H1 (cell line): Measurements from ENCODE around the gene RNF151. TPM values are rescaled to one million over a fixed set of nuclear protein-coding genes. Genes with fewer than 3 reads are reported as not detected.

ENCODE experiments used
- ASH2L ChIP-seq: fragments of 200-600, 300-600 bp; sonication (generic); IDR thresholded peaks from one replicate; pipeline ENCODE4 v1.7.1; 2017; ENCODE audit warnings: low read length
- CREB1 ChIP-seq: IDR thresholded peaks from 2 replicates; pipeline ENCODE4 v1.6.1; 2012; ENCODE audit warnings: inconsistent platforms
- CTBP2 ChIP-seq: IDR thresholded peaks from 2 replicates; pipeline ENCODE4 v1.7.0; 2011; ENCODE audit warnings: borderline replicate concordance, mild to moderate bottlenecking, moderate library complexity, mixed read lengths, low read length; ENCODE audit not compliant: insufficient read depth, insufficient read length
- EGR1 ChIP-seq: IDR thresholded peaks from 2 replicates; pipeline ENCODE4 v1.6.1; 2011; ENCODE audit warnings: low read depth, low read length, borderline replicate concordance
- EP300 ChIP-seq, 2 experiments: IDR thresholded peaks; 1 replicate in 1 of 2; 2 replicates in 1 of 2; pipeline ENCODE4 v1.6.1; 2011 to 2012; ENCODE audit warnings: low read depth in 2 of 2, low read length in 2 of 2, mild to moderate bottlenecking in 2 of 2, borderline replicate concordance in 1 of 2, inconsistent platforms in 1 of 2, moderate library complexity in 1 of 2
- FOSL1 ChIP-seq: IDR thresholded peaks from 2 replicates; pipeline ENCODE4 v1.6.1; 2011; ENCODE audit warnings: mild to moderate bottlenecking, low read depth, low read length, moderate library complexity; ENCODE audit not compliant: insufficient read depth
- JUN ChIP-seq: IDR thresholded peaks from 2 replicates; pipeline ENCODE4 v1.6.1; 2011; ENCODE audit warnings: low read depth, mild to moderate bottlenecking, improper control_type of control experiment, low read length
- KDM5A ChIP-seq: fragments of 200-600 bp; IDR thresholded peaks from 2 replicates; pipeline ENCODE4 v1.7.1; 2012; ENCODE audit warnings: mild to moderate bottlenecking, low read length, inconsistent platforms, mixed read lengths
- NANOG ChIP-seq: IDR thresholded peaks from 2 replicates; pipeline ENCODE4 v1.6.1; 2011; ENCODE audit warnings: low read length, low read depth, mild to moderate bottlenecking, inconsistent platforms; ENCODE audit not compliant: insufficient read depth, poor library complexity, severe bottlenecking
- SAP30 ChIP-seq: fragments of 300-600 bp; sonication (generic); IDR thresholded peaks from 2 replicates; pipeline ENCODE4 v1.7.1; 2012; ENCODE audit warnings: low read length, moderate library complexity, mild to moderate bottlenecking, inconsistent platforms; ENCODE audit not compliant: insufficient read depth, insufficient replicate concordance
- SP4 ChIP-seq: IDR thresholded peaks from 2 replicates; pipeline ENCODE4 v1.6.1; 2012; ENCODE audit warnings: low read length, inconsistent platforms
- SUZ12 ChIP-seq: fragments of 200-600 bp; sonication (generic); IDR thresholded peaks from 2 replicates; pipeline ENCODE4 v1.6.1; 2012; ENCODE audit warnings: mild to moderate bottlenecking, inconsistent platforms, low read length, moderate library complexity, mixed read lengths
- polyA plus RNA-seq, 7 experiments: library from polyadenylated mRNA; depleted of rRNA in 3 of 7; stranded (reverse) in 5 of 7; unstranded in 2 of 7; fragments of >200 nt in 5 of 7; fragments of 200-250 nt in 2 of 7; gene quantifications; 1 replicate in 5 of 7; 2 replicates in 1 of 7; 4 replicates in 1 of 7; pipeline versions ENCODE4 v1.2.1 to v1.2.3, GENCODE V29; 2011 to 2013; ENCODE audit warnings: missing spikeins in 2 of 7, mixed read lengths in 2 of 7
- total RNA-seq: library from RNA; stranded (reverse); fragmentation: NEBNext Ultra II Directional; extraction: Animal tissue kit (Norgen Biotek cat#: 25700); gene quantifications from 2 replicates; pipeline ENCODE4 v1.2.1, GENCODE V29; 2021
- TF ChIP-seq, protein P1 (sequence below): IDR thresholded peaks from 2 replicates; pipeline ENCODE4 v1.6.1; 2012; ENCODE audit warnings: low read length, inconsistent platforms

The RNF151 gene
- total and polyA plus RNA-seq, 2 of the 8 experiments (the other 6 are each of a cell fraction or from before 2014, with no cell fraction given), result not detected

DNA sequence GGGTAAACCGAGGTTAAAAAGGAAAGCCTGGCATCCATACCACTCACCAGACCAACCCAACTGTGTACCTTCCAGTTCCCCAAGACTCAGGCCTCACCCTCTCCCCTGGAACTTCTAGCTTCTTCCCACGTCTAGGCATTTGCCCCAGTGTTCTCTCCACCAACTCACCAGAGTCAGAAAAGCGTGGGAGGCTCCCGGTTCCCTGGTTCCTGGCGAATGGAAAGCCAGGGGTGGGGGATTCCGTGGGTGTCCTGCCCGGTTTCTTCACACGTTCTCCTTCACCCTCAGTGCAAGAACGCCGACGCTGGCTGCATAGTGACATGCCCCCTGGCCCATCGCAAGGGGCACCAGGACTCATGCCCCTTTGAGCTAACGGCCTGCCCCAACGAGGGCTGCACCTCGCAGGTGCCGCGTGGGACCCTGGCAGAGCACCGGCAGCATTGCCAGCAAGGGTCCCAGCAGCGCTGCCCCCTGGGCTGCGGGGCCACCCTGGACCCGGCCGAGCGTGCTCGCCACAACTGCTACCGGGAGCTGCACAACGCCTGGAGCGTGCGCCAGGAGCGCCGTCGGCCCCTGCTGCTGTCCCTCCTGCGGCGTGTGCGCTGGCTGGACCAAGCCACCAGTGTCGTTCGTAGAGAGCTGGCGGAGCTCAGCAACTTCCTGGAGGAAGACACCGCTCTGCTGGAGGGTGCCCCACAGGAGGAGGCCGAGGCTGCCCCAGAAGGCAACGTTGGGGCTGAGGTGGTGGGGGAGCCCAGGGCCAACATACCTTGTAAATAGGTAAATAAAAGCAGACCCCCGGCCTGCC is 1.7 kb downstream of the RNF151 start (continued):
- TF ChIP-seq, protein P1, sequence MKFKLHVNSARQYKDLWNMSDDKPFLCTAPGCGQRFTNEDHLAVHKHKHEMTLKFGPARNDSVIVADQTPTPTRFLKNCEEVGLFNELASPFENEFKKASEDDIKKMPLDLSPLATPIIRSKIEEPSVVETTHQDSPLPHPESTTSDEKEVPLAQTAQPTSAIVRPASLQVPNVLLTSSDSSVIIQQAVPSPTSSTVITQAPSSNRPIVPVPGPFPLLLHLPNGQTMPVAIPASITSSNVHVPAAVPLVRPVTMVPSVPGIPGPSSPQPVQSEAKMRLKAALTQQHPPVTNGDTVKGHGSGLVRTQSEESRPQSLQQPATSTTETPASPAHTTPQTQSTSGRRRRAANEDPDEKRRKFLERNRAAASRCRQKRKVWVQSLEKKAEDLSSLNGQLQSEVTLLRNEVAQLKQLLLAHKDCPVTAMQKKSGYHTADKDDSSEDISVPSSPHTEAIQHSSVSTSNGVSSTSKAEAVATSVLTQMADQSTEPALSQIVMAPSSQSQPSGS, result no peak
- TF ChIP-seq EP300 (IDR thresholded peaks at IDR 0.05; ENCODE audit: borderline replicate concordance in 1 of 2, low read depth in 2 of 2, low read length in 2 of 2) (no peak), SP4 (no peak), JUN (no peak), ASH2L (no peak), NANOG (no peak), CREB1 (no peak), EGR1 (no peak), FOSL1 (no peak), SUZ12 (no peak), SAP30 (no peak), CTBP2 (no peak), KDM5A (no peak)
